ENCODE measurements around the gene GALC. TPM values are rescaled to one million over a fixed set of nuclear protein-coding genes. Genes with fewer than 3 reads are reported as not detected.

The GALC gene
- total RNA-seq, 1 experiment from 2014 or later = 8.7 TPM

DNA sequence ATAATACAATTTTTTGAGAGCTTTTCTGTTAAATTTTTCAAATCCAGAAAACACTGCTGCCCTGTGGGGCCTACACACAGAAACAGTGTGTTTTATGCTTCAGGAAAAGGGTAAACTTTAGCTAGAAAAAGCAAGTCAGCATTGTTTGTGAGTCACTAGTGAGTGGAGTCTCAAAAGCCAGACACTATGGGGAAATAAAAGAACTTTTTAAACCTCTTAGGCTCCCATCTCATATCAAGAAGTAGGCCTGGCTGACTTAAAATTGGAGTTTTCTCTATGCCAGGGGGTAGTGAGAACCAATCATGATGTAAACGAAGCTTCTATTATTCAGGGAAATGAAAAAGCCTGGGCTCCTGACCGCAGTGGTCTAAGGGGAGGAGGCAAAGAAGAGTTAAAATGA, 24.6 kb upstream of the GALC start:
- DNase-seq = no peak
- H3K27me3 ChIP-seq (ENCODE audit: control insufficient read depth, insufficient read depth, low read length) = no peaks in the 10 kb centered on the region
- no peak overlapping the region for H3K4me3 ChIP-seq (ENCODE audit: insufficient read depth, low read depth, low read length)
- H3K36me3 ChIP-seq (replicated peaks; ENCODE audit: control insufficient read depth, insufficient read depth, low read length) = no peaks in the 10 kb centered on the region

DNA sequence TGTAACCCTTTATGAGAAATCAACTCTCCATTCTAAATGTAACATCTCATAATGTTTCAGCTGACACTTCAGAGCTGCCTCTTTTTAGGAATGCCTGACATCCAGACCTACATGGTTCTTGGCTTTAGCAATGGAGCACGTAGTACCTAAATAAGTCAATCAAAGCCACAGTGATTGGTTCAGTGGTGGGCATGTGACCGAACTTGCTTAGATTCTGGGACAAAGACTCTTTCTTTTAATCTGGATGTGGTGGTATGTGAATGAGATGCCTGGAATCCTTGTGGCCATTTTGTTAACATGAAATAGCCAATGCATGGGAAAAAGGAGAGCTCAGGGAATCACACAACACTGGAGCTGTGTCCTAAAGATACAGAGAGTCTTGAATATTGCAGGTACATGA, 23.8 kb upstream of the GALC start:
- Histone ChIP-seq H3K4me3 (ENCODE audit: insufficient read depth, low read depth, low read length) (no peak overlapping the region), H3K36me3 (replicated peaks; ENCODE audit: control insufficient read depth, insufficient read depth, low read length) (no peaks in the 10 kb centered on the region), H3K27me3 (ENCODE audit: control insufficient read depth, insufficient read depth, low read length) (no peaks in the 10 kb centered on the region)
- DNase-seq = no peak

DNA sequence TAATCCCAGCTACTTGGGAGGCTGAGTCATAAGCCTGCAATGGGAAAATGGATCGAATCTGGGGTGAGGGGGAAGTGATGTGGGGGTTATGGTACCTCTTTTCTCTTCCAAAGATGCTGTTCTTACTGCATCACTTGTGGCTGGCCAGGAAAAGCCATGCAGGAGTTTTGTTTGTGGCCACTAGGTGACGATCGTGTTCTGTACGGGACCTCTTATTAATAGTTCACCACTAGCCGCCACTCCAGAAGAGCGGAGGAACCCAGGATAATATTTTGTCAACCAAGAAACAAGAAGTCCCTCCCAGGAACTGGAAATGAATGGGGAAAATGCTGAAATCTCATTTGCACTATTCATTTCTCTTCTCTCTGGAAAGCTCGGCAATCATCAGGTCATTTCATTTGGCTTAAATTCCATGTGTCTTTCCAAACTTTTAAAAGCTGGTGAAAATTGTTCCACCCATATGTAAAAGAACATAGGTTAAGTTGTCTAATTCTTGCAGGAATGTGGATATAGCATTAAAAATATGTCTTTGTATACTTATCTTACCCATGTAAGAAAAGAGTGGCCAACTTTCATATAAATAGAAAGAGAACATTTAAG, 20.9 kb upstream of the GALC start:
- no peak overlapping the region for H3K4me3 ChIP-seq (ENCODE audit: insufficient read depth, low read depth, low read length)
- H3K27me3 ChIP-seq (ENCODE audit: control insufficient read depth, insufficient read depth, low read length) = no peaks in the 10 kb centered on the region
- H3K36me3 ChIP-seq (replicated peaks; ENCODE audit: control insufficient read depth, insufficient read depth, low read length) = no peaks in the 10 kb centered on the region
- peak; percentile 30 for DNase-seq

DNA sequence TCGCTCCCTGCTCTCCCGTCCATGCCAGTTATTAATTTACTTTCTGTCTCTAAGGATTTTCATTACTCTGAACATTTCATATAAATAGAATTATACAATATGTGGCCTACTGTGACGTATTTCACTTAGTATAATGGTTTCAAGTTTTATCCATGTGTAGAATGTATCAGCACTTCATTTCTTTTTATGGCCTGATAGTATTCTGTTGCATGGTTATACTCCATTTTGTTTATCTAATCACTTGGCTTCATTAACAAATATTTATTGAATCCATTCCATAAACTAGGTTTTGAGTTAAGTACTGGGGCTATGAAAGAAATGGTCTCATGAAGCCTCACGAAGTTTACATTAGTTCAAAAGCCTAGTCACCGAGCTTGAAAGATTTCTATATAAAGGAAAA, 19.5 kb upstream of the GALC start:
- H3K27me3 ChIP-seq (ENCODE audit: control insufficient read depth, insufficient read depth, low read length) = no peaks in the 10 kb centered on the region
- no peak for DNase-seq
- H3K36me3 ChIP-seq (replicated peaks; ENCODE audit: control insufficient read depth, insufficient read depth, low read length) = no peaks in the 10 kb centered on the region
- no peak overlapping the region for H3K4me3 ChIP-seq (ENCODE audit: insufficient read depth, low read depth, low read length)

DNA sequence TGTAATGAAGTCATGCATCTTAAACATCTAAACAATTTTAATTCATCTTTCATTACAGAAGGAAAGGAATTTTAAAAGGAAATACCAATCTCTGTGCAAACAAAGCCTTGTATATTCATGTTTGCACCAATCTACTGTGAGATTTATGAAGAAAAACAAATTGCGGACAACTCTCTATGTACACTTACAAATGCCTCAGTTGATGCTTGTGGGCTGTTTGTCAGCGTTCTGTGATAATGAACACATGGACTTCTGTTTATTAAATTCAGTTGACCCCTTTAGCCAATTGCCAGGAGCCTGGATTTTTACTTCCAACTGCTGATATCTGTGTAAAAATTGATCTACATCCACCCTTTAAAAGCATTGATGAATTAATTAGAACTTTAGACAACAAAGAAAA, 17.3 kb upstream of the GALC start:
- Histone ChIP-seq H3K4me3 (ENCODE audit: insufficient read depth, low read depth, low read length) (no peak overlapping the region), H3K27me3 (ENCODE audit: control insufficient read depth, insufficient read depth, low read length) (no peaks in the 10 kb centered on the region), H3K36me3 (replicated peaks; ENCODE audit: control insufficient read depth, insufficient read depth, low read length) (no peaks in the 10 kb centered on the region)
- no peak for DNase-seq

DNA sequence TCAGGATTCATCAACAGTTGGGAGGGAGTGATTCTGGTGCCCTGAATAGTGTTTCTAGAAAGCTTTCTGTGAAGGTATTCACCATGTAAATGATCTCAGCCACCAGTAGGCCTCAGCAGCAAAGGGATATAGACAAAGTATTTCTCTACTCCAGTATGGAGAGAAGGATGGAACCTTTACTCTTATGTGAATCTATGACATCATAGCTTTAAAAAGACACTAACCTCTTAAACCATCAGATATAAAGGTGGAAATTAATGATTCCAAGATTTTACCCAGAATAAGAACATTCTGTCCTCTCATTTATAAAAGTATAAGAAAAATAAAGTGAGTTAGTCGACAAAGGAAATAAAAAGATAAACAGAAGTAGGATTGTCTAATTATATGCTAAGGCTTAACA, 16.5 kb upstream of the GALC start:
- H3K36me3 ChIP-seq (replicated peaks; ENCODE audit: control insufficient read depth, insufficient read depth, low read length) = no peaks in the 10 kb centered on the region
- no peaks in the 10 kb centered on the region for H3K27me3 ChIP-seq (ENCODE audit: control insufficient read depth, insufficient read depth, low read length)
- no peak overlapping the region for H3K4me3 ChIP-seq (ENCODE audit: insufficient read depth, low read depth, low read length)
- no peak for DNase-seq

DNA sequence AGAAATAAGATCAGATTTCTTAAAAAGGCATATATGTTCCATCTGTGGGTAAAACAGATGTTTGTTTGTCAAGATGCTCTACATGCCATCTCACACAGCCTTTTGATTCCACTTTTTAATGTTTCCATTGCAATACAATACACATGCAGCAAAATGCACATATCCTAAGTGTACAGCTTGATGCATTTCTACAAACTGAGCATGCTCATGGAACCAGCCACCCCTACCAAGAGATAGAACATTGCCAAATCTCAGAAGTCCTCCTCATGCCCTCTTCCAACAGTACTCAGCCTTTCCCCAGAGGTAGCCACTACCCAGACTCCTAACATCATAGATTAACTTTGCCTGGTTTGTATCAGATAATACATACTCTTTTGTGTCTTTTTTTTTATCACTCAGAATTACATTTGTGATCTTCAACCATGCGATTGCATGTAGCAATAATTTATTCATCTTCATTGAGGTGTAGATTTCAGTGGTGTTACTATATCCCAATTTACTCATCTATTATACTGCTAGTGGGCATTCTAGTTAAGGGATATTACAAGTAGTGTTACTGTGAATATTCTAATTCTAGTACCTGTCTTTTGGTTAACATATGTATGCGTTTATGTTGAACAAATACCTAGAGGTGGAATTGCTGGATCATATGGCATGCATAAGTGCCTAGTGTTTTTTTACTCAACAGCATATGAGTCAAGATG, 15.2 kb upstream of the GALC start:
- no peaks in the 10 kb centered on the region for H3K36me3 ChIP-seq (replicated peaks; ENCODE audit: control insufficient read depth, insufficient read depth, low read length)
- H3K27me3 ChIP-seq (ENCODE audit: control insufficient read depth, insufficient read depth, low read length) = no peaks in the 10 kb centered on the region
- H3K4me3 ChIP-seq (ENCODE audit: insufficient read depth, low read depth, low read length) = no peak overlapping the region
- DNase-seq = no peak

DNA sequence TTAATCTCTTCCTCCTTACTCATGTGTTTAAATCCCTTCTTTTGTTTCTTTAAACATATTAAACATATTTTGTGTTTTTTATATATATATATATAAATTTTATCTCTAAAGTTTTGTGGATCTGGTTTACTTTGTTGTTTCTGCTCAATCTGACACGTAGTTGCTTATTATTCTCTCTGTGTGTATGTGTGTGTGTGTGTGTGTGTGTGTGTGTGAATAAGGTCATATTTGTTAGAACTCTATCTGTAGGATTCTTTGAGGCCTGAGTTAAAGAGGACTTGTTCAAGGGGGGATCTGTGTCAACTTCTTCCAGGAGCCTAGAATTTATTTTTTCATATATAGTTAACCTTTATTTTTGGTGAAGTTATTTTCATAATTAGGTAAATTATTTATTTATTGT, 14.6 kb upstream of the GALC start:
- H3K4me3 ChIP-seq (ENCODE audit: insufficient read depth, low read depth, low read length) = no peak overlapping the region
- no peaks in the 10 kb centered on the region for H3K36me3 ChIP-seq (replicated peaks; ENCODE audit: control insufficient read depth, insufficient read depth, low read length)
- no peak for DNase-seq
- H3K27me3 ChIP-seq (ENCODE audit: control insufficient read depth, insufficient read depth, low read length) = no peaks in the 10 kb centered on the region

DNA sequence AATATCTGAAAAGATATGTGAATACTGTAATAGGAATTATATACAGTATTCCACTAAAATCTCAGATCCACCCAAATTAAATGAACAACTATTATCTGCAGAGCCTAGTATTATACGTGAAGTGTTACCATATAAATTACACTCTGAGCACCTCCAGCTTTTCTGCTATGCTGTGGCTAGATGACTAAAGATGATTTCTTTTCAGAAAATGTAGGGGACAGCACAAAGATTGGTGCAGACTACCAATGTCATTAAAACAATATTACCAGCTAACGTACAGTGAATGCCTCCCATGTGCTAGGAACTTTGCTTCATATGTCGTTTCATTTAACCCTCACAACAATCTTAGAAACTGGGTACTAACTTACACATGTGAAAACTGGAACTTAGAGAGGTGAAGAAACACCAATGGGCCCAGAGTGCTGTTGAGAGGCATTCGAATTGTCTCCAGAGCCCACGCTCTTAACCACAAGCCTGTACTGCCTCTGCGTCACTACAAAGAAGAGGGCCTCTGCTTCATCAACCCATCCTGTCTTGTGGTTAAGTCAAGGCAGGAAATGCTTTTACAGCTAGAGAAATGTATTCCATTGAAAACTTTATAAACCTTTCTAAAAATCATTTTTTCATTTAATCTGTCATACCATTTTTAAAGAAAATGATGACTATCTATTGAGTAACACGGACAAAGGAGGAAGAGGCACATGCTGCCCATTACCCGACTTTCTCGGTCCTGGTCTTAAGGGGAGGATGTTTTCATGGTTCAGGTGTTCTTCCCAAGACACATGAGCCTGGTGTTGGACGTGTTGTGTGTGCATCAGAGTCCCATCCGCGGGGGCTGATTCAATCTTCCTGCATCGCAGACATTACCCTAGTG, 13.2 kb upstream of the GALC start:
- H3K4me3 ChIP-seq (ENCODE audit: insufficient read depth, low read depth, low read length) = no peak overlapping the region
- H3K27me3 ChIP-seq (ENCODE audit: control insufficient read depth, insufficient read depth, low read length) = no peaks in the 10 kb centered on the region
- H3K36me3 ChIP-seq (replicated peaks; ENCODE audit: control insufficient read depth, insufficient read depth, low read length) = no peaks in the 10 kb centered on the region
- DNase-seq = no peak

DNA sequence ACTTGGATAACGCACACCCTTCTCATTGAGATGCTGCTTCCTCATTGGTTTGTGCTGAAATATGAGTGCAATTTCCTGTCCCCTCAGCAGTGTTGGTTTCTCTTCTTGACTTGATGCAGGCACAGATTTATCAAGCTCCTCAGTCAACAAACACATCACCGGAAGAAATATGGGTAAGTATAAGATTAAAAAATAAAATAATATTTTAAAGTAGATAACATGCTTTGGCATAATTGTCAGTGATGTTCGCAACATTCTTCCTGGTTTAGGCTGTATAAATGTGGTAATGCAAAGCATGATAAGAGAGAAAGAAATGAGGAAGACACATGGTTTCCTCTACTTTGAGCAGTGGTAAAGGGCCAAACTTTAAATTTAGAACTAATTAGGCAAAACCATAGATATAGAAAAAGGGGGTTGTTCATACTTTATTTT, 12.1 kb upstream of the GALC start, which contains the start of gene GPR65:
Gene GPR65, plus strand, starts transcription at position 86 of the 432 bp plus-strand sequence. CDS start 5,713 bp downstream, outside the sequence.
- Histone ChIP-seq H3K4me3 (ENCODE audit: insufficient read depth, low read depth, low read length) (no peak within 1 kb of the TSS), H3K27me3 (ENCODE audit: control insufficient read depth, insufficient read depth, low read length) (no peaks in the 10 kb centered on the region), H3K36me3 (replicated peaks; ENCODE audit: control insufficient read depth, insufficient read depth, low read length) (no peaks in the 10 kb centered on the region)
- DNase-seq = no peak

DNA sequence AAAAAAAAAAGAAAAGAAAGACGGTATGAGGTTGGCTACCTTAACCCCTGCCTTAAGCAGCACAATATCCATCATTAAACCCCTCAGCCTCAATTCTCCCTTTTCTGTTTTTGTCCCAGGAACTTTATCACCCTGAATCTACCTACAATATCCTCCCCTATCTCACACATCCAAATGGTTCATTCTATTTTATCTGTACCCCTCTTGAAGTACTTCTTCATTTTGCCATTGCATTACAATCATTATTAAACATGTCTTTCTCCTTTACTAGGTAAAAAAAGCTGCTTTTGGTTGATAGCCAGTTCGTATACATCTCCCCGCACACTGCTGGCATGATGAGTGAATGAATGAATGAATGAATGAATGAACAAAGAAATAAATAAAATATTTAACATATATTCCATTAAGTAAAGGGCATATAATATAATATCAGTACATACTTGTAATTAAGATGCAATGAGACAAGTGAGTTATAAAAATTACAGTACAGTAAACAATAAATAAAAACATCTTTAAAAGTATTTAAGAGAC, 11.6 kb upstream of the GALC start:
- Histone ChIP-seq H3K4me3 (ENCODE audit: insufficient read depth, low read depth, low read length) (no peak overlapping the region), H3K27me3 (ENCODE audit: control insufficient read depth, insufficient read depth, low read length) (no peaks in the 10 kb centered on the region), H3K36me3 (replicated peaks; ENCODE audit: control insufficient read depth, insufficient read depth, low read length) (no peaks in the 10 kb centered on the region)
- DNase-seq = no peak

DNA sequence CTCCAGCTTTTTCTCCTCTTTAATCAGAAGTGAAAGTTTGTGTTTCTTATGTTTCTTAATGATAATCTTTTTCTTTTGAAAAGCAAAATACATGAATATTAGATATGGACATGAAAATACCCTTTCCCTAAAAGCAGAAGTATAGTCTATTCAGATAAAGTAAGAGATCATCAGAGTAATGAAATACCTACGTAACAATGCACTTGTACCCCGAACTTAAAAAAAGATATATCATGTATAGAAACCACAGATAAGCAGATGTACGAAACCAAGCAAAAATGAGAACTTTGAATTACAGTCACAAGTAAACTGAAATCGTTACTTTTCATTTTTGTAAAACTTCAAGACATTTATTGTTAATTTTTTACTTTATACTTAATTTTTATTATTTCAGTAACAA, 10.4 kb upstream of the GALC start:
- no peaks in the 10 kb centered on the region for H3K36me3 ChIP-seq (replicated peaks; ENCODE audit: control insufficient read depth, insufficient read depth, low read length)
- no peak overlapping the region for H3K4me3 ChIP-seq (ENCODE audit: insufficient read depth, low read depth, low read length)
- no peaks in the 10 kb centered on the region for H3K27me3 ChIP-seq (ENCODE audit: control insufficient read depth, insufficient read depth, low read length)
- no peak for DNase-seq

DNA sequence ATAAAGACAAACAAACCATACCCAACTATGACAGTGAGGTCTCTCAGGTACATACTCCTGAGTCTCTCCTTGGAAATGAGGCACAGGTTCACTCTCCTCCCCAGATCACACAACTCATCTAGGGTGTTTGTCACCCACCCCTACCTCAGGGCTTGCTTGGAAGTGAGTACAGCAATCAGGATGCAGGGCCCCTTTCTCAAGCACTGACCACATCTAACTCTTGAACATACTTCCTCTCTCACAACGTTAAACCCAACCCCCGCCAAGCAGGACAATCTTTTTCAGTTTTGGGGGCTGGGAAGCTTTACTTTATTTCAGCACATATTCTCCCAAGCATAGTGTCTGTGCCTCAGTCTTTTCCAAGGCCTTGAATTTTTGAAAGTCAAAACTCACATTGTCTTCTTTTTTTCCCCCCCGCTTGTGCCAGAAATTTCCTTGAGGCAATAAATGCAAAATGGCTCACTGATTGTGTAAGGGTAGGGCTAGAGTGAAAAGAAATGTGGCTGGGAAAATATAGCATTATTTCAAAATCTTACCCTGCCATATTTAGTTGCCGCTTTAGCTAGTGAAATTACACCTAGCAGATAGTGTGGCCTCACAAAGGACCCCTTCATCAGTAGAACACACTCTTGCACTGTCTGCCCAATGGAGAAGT, 9.6 kb upstream of the GALC start:
- no peaks in the 10 kb centered on the region for H3K27me3 ChIP-seq (ENCODE audit: control insufficient read depth, insufficient read depth, low read length)
- no peaks in the 10 kb centered on the region for H3K36me3 ChIP-seq (replicated peaks; ENCODE audit: control insufficient read depth, insufficient read depth, low read length)
- DNase-seq = no peak
- no peak overlapping the region for H3K4me3 ChIP-seq (ENCODE audit: insufficient read depth, low read depth, low read length)

DNA sequence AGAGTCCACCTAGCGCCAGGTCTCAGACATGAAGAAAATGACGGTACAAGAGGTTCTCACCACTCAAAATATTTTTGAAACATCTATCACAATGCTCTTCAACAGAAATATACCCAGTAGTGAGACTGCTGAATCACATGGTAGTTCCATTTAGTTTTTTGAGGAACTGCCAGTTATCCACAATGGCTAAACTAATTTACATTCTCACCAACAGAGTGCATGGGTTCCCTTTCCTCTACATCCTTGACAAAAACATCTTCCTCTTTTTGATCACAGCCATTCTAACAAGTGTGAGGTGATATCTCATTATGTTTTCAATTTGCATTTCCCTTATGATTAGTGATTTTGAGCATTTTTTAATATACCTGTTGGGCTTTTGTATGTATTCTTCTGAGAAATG, 6.3 kb upstream of the GALC start:
- Histone ChIP-seq H3K27me3 (ENCODE audit: control insufficient read depth, insufficient read depth, low read length) (no peaks in the 10 kb centered on the region), H3K4me3 (ENCODE audit: insufficient read depth, low read depth, low read length) (no peak overlapping the region), H3K36me3 (replicated peaks; ENCODE audit: control insufficient read depth, insufficient read depth, low read length) (no peaks in the 10 kb centered on the region)
- DNase-seq = no peak

Measured in H7 (cell line).